GM23338 (cell line): Measurements from ENCODE around the gene C14orf180. TPM values are rescaled to one million over a fixed set of nuclear protein-coding genes. Genes with fewer than 3 reads are reported as not detected.

ENCODE experiments used
- ATAC-seq: fragments of 200-7000 bp; cut with Tn5 transposase; 3 replicates; pipeline ENCODE4 v1.9.1; 2020
- DNase-seq: peaks from one replicate; pipeline ENCODE4 v3.0.0-alpha.2; 2015; ENCODE audit warnings: low spot score
- H2AFZ ChIP-seq: fragments of 200-600 bp; sonication (generic); 2 replicates; pipeline ENCODE4 v1.8.0; 2016; ENCODE audit warnings: antibody characterized with exemption, mild to moderate bottlenecking, moderate library complexity
- H3F3A ChIP-seq: fragments of 200-600 bp; sonication (generic); replicated peaks from 2 replicates; pipeline ENCODE4 v1.8.0; 2017; ENCODE audit warnings: antibody characterized with exemption, mixed run types, low read depth
- H3K27ac ChIP-seq: fragments of 200-600 bp; sonication (generic); 2 replicates; pipeline ENCODE4 v1.6.1; 2016; ENCODE audit warnings: low read depth
- H3K27me3 ChIP-seq: fragments of 200-600 bp; sonication (generic); 2 replicates; pipeline ENCODE4 v1.8.0; 2016; ENCODE audit warnings: mild to moderate bottlenecking, mixed run types, moderate library complexity; ENCODE audit not compliant: insufficient read depth
- H3K36me3 ChIP-seq: fragments of 200-600 bp; sonication (generic); 2 replicates; pipeline ENCODE4 v1.8.0; 2016; ENCODE audit warnings: mild to moderate bottlenecking; ENCODE audit not compliant: insufficient read depth
- H3K4me1 ChIP-seq: fragments of 200-600 bp; sonication (generic); 2 replicates; pipeline ENCODE4 v1.8.0; 2016; ENCODE audit warnings: mild to moderate bottlenecking, moderate library complexity; ENCODE audit not compliant: insufficient read depth
- H3K4me2 ChIP-seq: fragments of 200-600 bp; sonication (generic); 2 replicates; pipeline ENCODE4 v1.7.1; 2017; ENCODE audit warnings: mixed run types
- H3K4me3 ChIP-seq: fragments of 200-600 bp; sonication (generic); 2 replicates; pipeline ENCODE4 v1.6.1; 2016; ENCODE audit warnings: mixed run types
- H3K79me2 ChIP-seq: fragments of 200-600 bp; sonication (generic); replicated peaks from 2 replicates; pipeline ENCODE4 v1.8.0; 2017; ENCODE audit warnings: mild to moderate bottlenecking; ENCODE audit not compliant: insufficient read depth
- H3K9me2 ChIP-seq: fragments of 200-600 bp; sonication (generic); 2 replicates; pipeline ENCODE4 v1.8.0; 2017; ENCODE audit not compliant: insufficient read depth
- H4K20me1 ChIP-seq: fragments of 200-600 bp; sonication (generic); replicated peaks from 2 replicates; pipeline ENCODE4 v1.8.0; 2017; ENCODE audit warnings: mild to moderate bottlenecking; ENCODE audit not compliant: insufficient read depth
- H3K27ac Mint-ChIP-seq: 2 replicates; pipeline ENCODE4 v1.8.0; 2020; ENCODE audit warnings: inconsistent platforms, mild to moderate bottlenecking, moderate library complexity, mixed read lengths
- H3K27me3 Mint-ChIP-seq: 3 replicates; pipeline ENCODE4 v1.8.0; 2022; ENCODE audit warnings: low read depth, mild to moderate bottlenecking, moderate library complexity, mixed read lengths, inconsistent platforms; ENCODE audit not compliant: insufficient read depth, poor library complexity
- H3K36me3 Mint-ChIP-seq: 3 replicates; pipeline ENCODE4 v1.8.0; 2021; ENCODE audit warnings: low read depth, mild to moderate bottlenecking, inconsistent platforms, moderate library complexity, mixed read lengths
- H3K4me1 Mint-ChIP-seq: 3 replicates; pipeline ENCODE4 v1.8.0; 2020; ENCODE audit warnings: mild to moderate bottlenecking, inconsistent platforms, mixed read lengths
- H3K4me3 Mint-ChIP-seq: 3 replicates; pipeline ENCODE4 v1.8.0; 2021; ENCODE audit warnings: moderate library complexity, mild to moderate bottlenecking, inconsistent platforms, mixed read lengths
- H3K9me3 Mint-ChIP-seq: 3 replicates; pipeline ENCODE4 v1.8.0; 2020; ENCODE audit warnings: moderate library complexity, mild to moderate bottlenecking, inconsistent platforms, mixed read lengths
- CREB1 ChIP-seq: fragments of 250-450 bp; sonication (Bioruptor Pico); IDR thresholded peaks from 2 replicates; pipeline ENCODE4 v1.5.0; 2020; ENCODE audit warnings: low read depth, mild to moderate bottlenecking, moderate library complexity
- EZH2phosphoT487 ChIP-seq: fragments of 200-600 bp; sonication (generic); IDR thresholded peaks from one replicate; pipeline ENCODE4 v1.8.1; 2018; ENCODE audit warnings: antibody characterized with exemption; ENCODE audit not compliant: unreplicated experiment
- JUNB ChIP-seq: IDR thresholded peaks from one replicate; pipeline ENCODE4 v1.6.1; 2016; ENCODE audit warnings: antibody characterized with exemption; ENCODE audit not compliant: unreplicated experiment
- NANOG ChIP-seq: IDR thresholded peaks from 2 replicates; pipeline ENCODE4 v1.6.1; 2016; ENCODE audit warnings: antibody characterized with exemption, borderline replicate concordance
- POLR2AphosphoS5 ChIP-seq: IDR thresholded peaks from 2 replicates; pipeline ENCODE4 v1.6.1; 2016; ENCODE audit warnings: antibody characterized with exemption, low read depth
- ZNF331 ChIP-seq: fragments of 250-450 bp; sonication (Bioruptor Pico); IDR thresholded peaks from 2 replicates; pipeline ENCODE4 v1.5.0; 2020; ENCODE audit warnings: low read depth, mild to moderate bottlenecking, moderate library complexity
- polyA plus RNA-seq: library from polyadenylated mRNA; unstranded; fragments of >200 nt; fragmentation: Nextera tagmentation; extraction: Ambion mirVana; gene quantifications from 2 replicates; pipeline ENCODE4 v1.2.1, GENCODE V29; 2016
- total RNA-seq: library from RNA; depleted of rRNA; stranded (reverse); fragments of >200 nt; shearing (Covaris generic); gene quantifications from 2 replicates; pipeline ENCODE4 v1.2.3, GENCODE V29; 2014
- TF ChIP-seq, protein P1 (sequence below): IDR thresholded peaks from one replicate; pipeline ENCODE4 v1.6.1; 2018; ENCODE audit warnings: antibody characterized with exemption; ENCODE audit not compliant: unreplicated experiment
- TF ChIP-seq, protein P2 (sequence below), 2 experiments: fragments of 200-600 bp in 1 of 2; sonication (generic) in 1 of 2; conservative IDR thresholded peaks; 2 replicates each; pipeline versions ENCODE4 v1.5.1 to v1.6.1; 2016 to 2017; ENCODE audit warnings: antibody characterized with exemption in 2 of 2, low read depth in 2 of 2, mild to moderate bottlenecking in 2 of 2, moderate library complexity in 1 of 2

Gene C14orf180
- total and polyA plus RNA-seq, 2 experiments from 2014 or later, result not detected

DNA sequence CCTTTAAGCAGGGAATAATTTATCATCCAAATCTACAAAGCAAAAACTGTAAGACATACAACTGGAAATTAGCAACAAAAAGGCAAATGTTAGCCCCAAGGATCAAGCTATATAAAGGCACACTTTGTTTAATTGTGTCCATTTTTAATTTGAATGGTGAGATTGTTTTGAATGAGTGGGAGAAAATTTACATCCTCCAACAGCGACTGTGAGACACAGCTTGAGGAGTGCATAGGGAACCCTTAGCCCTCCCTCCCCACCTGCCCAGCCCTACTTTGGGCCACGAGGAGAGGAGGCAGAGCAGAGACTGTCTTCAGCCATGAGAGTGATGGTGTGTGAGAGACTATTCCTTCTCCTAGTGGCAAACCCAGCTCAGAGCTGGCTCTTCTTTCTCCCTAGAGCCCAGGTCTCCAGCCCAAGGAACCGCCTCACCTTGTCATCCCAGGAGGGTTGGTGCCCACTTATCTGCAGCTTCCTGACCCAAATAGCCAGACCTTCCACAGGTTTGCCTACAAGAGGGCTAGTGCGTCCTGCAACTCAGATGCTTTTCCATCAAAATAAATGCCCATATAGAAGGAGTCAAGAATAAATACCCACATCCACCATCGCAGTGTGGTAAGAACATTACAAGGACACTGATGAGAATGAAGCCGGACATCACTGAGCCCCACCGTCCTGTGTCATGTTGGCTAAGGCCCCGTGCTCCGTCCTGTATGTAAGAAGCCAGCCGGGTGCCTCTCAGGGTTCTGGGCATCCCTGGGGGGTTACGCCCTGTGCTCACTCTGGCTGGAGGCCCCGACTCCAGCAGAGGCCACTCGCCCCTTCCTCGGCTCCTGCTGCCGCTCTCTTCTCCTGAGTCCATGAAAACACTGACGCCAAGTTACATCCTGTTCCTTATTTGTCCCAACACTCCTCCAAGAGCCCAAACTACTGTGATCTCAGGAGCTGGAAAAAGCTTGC lies 36.4 kb upstream of the C14orf180 start (continued):
- TF ChIP-seq JUNB (no peak), EZH2phosphoT487 (no peak), ZNF331 (CRISPR knock-in tag) (no peak), CREB1 (no peak), NANOG (no peak)

DNA sequence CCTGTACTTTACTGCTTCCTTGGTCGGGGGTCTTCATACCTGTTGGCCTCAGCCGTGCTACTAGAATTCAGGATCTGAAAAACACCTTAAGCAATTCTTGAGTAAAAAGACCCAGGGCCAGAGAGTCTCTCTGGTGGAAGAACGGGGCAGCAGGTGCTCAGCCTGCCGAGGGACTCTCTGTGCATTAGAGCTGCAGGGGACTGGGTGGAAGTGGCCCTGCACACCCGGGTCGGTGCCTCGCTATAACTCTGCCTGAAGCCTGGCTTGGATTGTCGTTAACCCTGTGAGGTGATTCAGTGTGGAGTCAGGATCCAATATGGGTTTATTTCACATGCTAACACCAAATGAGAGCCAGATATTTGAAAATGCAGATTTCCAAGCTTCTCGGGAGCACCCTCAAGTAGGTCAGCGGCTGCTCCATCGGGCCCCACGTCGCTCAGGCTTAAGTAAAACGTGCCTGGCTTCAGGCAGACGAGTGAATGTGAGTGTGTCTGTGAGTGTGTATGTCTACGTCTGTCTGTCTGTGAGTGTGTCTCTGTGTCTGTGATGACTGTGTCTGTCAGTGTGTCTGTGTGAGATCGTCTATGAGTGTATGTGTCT lies 35.1 kb upstream of the C14orf180 start:
- Histone ChIP-seq H3K4me1 (no peaks in the 10 kb centered on the region), H3K79me2 (no peaks in the 10 kb centered on the region), H3K4me2 (no peak overlapping the region), H3F3A (no peaks in the 10 kb centered on the region), H2AFZ (0 out of 2 replicates have a peak overlapping the region, but pooled peaks have one; percentile 3), H3K27ac (no peak overlapping the region), H4K20me1 (no peaks in the 10 kb centered on the region), H3K36me3 (no peaks in the 10 kb centered on the region), H3K9me2 (no peaks in the 10 kb centered on the region), H3K4me3 (no peak overlapping the region), H3K27me3 (no peaks in the 10 kb centered on the region)
- no peak overlapping the region for H3K4me3 Mint-ChIP-seq
- H3K36me3 Mint-ChIP-seq, result no peaks in the 10 kb centered on the region
- H3K27me3 Mint-ChIP-seq, result peaks cover 4% of the 10 kb centered on the region
- H3K9me3 Mint-ChIP-seq, result no peaks in the 10 kb centered on the region
- H3K27ac Mint-ChIP-seq, result no peak overlapping the region
- no peak for DNase-seq
- no peak for ATAC-seq
- TF ChIP-seq, protein P1, sequence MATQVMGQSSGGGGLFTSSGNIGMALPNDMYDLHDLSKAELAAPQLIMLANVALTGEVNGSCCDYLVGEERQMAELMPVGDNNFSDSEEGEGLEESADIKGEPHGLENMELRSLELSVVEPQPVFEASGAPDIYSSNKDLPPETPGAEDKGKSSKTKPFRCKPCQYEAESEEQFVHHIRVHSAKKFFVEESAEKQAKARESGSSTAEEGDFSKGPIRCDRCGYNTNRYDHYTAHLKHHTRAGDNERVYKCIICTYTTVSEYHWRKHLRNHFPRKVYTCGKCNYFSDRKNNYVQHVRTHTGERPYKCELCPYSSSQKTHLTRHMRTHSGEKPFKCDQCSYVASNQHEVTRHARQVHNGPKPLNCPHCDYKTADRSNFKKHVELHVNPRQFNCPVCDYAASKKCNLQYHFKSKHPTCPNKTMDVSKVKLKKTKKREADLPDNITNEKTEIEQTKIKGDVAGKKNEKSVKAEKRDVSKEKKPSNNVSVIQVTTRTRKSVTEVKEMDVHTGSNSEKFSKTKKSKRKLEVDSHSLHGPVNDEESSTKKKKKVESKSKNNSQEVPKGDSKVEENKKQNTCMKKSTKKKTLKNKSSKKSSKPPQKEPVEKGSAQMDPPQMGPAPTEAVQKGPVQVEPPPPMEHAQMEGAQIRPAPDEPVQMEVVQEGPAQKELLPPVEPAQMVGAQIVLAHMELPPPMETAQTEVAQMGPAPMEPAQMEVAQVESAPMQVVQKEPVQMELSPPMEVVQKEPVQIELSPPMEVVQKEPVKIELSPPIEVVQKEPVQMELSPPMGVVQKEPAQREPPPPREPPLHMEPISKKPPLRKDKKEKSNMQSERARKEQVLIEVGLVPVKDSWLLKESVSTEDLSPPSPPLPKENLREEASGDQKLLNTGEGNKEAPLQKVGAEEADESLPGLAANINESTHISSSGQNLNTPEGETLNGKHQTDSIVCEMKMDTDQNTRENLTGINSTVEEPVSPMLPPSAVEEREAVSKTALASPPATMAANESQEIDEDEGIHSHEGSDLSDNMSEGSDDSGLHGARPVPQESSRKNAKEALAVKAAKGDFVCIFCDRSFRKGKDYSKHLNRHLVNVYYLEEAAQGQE, result no peak
- TF ChIP-seq POLR2AphosphoS5, result no peak
- peaks cover 19% of the 10 kb centered on the region for H3K4me1 Mint-ChIP-seq

DNA sequence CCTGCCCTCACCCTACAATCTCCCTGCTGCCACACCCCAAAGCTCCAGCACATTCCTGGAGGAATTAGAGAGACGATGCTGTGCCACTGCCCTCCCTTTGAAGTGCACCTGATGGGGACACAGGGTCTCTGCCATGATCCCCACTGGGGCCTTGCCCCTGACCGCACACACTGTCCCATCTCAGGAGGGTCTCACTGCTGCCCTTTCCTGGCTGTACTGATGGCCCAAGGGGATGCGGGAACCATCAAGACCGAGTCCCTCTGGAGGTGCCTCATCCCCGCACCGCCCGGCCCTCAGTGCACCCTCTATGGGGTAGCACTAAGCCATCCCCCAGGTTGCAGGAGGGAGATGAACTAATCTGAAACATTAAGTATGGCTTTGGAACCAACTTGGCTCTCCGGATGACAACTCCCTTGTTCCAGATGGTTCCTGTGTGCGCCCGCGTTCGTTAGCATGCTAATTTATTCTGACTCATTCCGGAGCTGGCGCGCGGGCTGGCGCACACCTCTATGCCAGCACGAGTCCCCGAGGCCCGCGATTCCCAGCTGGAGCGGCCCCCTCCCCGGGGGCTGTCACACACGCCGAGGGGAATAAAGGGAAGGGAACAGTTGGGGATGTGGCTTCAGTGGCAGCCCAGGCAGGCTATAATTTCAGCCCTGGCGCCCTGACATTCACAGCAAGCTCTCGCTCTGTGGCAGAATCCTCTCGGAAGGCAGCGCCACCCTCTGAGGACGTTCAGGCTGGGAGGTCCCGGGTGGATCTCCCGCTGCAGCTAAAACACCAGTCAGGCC lies 34.2 kb upstream of the C14orf180 start:
- ATAC-seq (no peak), DNase-seq (no peak)
- H3K9me3 Mint-ChIP-seq, result no peaks in the 10 kb centered on the region
- H3K4me1 Mint-ChIP-seq, result peaks cover 19% of the 10 kb centered on the region
- no peak overlapping the region for H3K27ac Mint-ChIP-seq
- Histone ChIP-seq H3F3A (no peaks in the 10 kb centered on the region), H2AFZ (no peak overlapping the region), H3K4me3 (no peak overlapping the region), H3K4me2 (no peak overlapping the region), H3K79me2 (no peaks in the 10 kb centered on the region), H3K27me3 (no peaks in the 10 kb centered on the region), H4K20me1 (no peaks in the 10 kb centered on the region), H3K4me1 (no peaks in the 10 kb centered on the region), H3K36me3 (no peaks in the 10 kb centered on the region), H3K27ac (no peak overlapping the region), H3K9me2 (no peaks in the 10 kb centered on the region)
- no peaks in the 10 kb centered on the region for H3K36me3 Mint-ChIP-seq
- peaks cover 4% of the 10 kb centered on the region for H3K27me3 Mint-ChIP-seq
- TF ChIP-seq, protein P2, sequence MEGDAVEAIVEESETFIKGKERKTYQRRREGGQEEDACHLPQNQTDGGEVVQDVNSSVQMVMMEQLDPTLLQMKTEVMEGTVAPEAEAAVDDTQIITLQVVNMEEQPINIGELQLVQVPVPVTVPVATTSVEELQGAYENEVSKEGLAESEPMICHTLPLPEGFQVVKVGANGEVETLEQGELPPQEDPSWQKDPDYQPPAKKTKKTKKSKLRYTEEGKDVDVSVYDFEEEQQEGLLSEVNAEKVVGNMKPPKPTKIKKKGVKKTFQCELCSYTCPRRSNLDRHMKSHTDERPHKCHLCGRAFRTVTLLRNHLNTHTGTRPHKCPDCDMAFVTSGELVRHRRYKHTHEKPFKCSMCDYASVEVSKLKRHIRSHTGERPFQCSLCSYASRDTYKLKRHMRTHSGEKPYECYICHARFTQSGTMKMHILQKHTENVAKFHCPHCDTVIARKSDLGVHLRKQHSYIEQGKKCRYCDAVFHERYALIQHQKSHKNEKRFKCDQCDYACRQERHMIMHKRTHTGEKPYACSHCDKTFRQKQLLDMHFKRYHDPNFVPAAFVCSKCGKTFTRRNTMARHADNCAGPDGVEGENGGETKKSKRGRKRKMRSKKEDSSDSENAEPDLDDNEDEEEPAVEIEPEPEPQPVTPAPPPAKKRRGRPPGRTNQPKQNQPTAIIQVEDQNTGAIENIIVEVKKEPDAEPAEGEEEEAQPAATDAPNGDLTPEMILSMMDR (conservative IDR thresholded peaks at IDR 0.05; ENCODE audit: low read depth in 2 of 2), result no peak
- no peak for TF ChIP-seq POLR2AphosphoS5
- no peak overlapping the region for H3K4me3 Mint-ChIP-seq
